Neuronal stem cell (in vitro differentiated cells): ENCODE data around the gene CEND1.

Experiments used
- DNase-seq: peaks from one replicate; pipeline ENCODE4 v3.0.0-alpha.2; 2013; ENCODE audit warnings: low spot score
- H2AFZ ChIP-seq: one replicate; pipeline ENCODE4 v1.6.1; 2013; ENCODE audit warnings: mild to moderate bottlenecking, low read length, inconsistent platforms
- H2AK5ac ChIP-seq: 2 replicates; pipeline ENCODE4 v1.6.1; 2013; ENCODE audit warnings: low read depth, mild to moderate bottlenecking, inconsistent platforms, low read length, moderate library complexity, mixed read lengths
- H2BK120ac ChIP-seq: 2 replicates; pipeline ENCODE4 v1.6.1; 2013; ENCODE audit warnings: low read depth, mild to moderate bottlenecking, inconsistent platforms, low read length, moderate library complexity, mixed read lengths
- H2BK12ac ChIP-seq: one replicate; pipeline ENCODE4 v1.6.1; 2013; ENCODE audit warnings: low read length, inconsistent platforms
- H2BK15ac ChIP-seq: 2 replicates; pipeline ENCODE4 v1.6.1; 2013; ENCODE audit warnings: mild to moderate bottlenecking, low read length, inconsistent platforms, mixed read lengths
- H2BK5ac ChIP-seq: one replicate; pipeline ENCODE4 v1.6.1; 2013; ENCODE audit warnings: inconsistent platforms, mild to moderate bottlenecking, low read length, moderate library complexity
- H3K14ac ChIP-seq: one replicate; pipeline ENCODE4 v1.6.1; 2013; ENCODE audit warnings: low read length, inconsistent platforms
- H3K18ac ChIP-seq: 2 replicates; pipeline ENCODE4 v1.6.1; 2013; ENCODE audit warnings: low read length, inconsistent platforms
- H3K23ac ChIP-seq: 2 replicates; pipeline ENCODE4 v1.6.1; 2013; ENCODE audit warnings: low read depth, mild to moderate bottlenecking, mixed read lengths, low read length, inconsistent platforms; ENCODE audit not compliant: poor library complexity
- H3K27ac ChIP-seq: replicated peaks from 3 replicates; pipeline ENCODE4 v1.5.1; 2013; ENCODE audit warnings: low read length, inconsistent platforms
- H3K27me3 ChIP-seq, 3 experiments: 2 replicates each; pipeline ENCODE4 v1.6.1; 2013; ENCODE audit warnings: low read length in 3 of 3, mild to moderate bottlenecking in 2 of 3, inconsistent platforms in 1 of 3, low read depth in 1 of 3, mixed read lengths in 1 of 3, moderate library complexity in 1 of 3; ENCODE audit not compliant: control insufficient read depth in 3 of 3, insufficient read depth in 3 of 3
- H3K36me3 ChIP-seq, 2 donors: replicated peaks in 1 of 2; 2 replicates each; pipeline ENCODE4 v1.6.1; 2013; ENCODE audit warnings: low read length in 2 of 2; ENCODE audit not compliant: control insufficient read depth in 2 of 2, insufficient read depth in 2 of 2
- H3K4ac ChIP-seq: 2 replicates; pipeline ENCODE4 v1.6.1; 2013; ENCODE audit warnings: inconsistent platforms, mild to moderate bottlenecking, low read length, moderate library complexity
- H3K4me1 ChIP-seq, 2 donors: 1 replicate in 1 of 2; 2 replicates in 1 of 2; pipeline ENCODE4 v1.6.1; 2013; ENCODE audit warnings: low read length in 2 of 2, low read depth in 1 of 2; ENCODE audit not compliant: control insufficient read depth in 2 of 2, insufficient read depth in 1 of 2
- H3K4me2 ChIP-seq: one replicate; pipeline ENCODE4 v1.6.1; 2013; ENCODE audit warnings: mild to moderate bottlenecking, low read length, inconsistent platforms; ENCODE audit not compliant: insufficient read depth, poor library complexity, severe bottlenecking
- H3K4me3 ChIP-seq, 2 donors: 2 replicates each; pipeline ENCODE4 v1.5.1; 2013; ENCODE audit warnings: low read length in 2 of 2, mild to moderate bottlenecking in 2 of 2, inconsistent platforms in 1 of 2, moderate library complexity in 1 of 2
- H3K79me1 ChIP-seq: one replicate; pipeline ENCODE4 v1.6.1; 2013; ENCODE audit warnings: low read depth, mild to moderate bottlenecking, inconsistent platforms, low read length, moderate library complexity
- H3K9ac ChIP-seq: one replicate; pipeline ENCODE4 v1.6.1; 2013; ENCODE audit warnings: mild to moderate bottlenecking, low read depth, low read length, inconsistent platforms; ENCODE audit not compliant: poor library complexity
- H3K9me3 ChIP-seq, 2 donors: replicated peaks in 1 of 2; 2 replicates each; pipeline versions ENCODE3 to v1.6.1; 2013; ENCODE audit warnings: low read length in 2 of 2, mild to moderate bottlenecking in 2 of 2, inconsistent platforms in 1 of 2, low read depth in 1 of 2, mixed read lengths in 1 of 2, moderate library complexity in 1 of 2; ENCODE audit not compliant: control insufficient read depth in 2 of 2, insufficient read depth in 1 of 2
- H4K8ac ChIP-seq: one replicate; pipeline ENCODE4 v1.6.1; 2013; ENCODE audit warnings: low read depth, mild to moderate bottlenecking, inconsistent platforms, low read length, moderate library complexity
- H4K91ac ChIP-seq: one replicate; pipeline ENCODE4 v1.6.1; 2013; ENCODE audit warnings: low read length, low read depth, mild to moderate bottlenecking, inconsistent platforms; ENCODE audit not compliant: poor library complexity
- WGBS, 2 donors: extraction: QIAGEN DNeasy Blood & Tissue Kit; methylation state at CpG; one replicate each; pipeline ENCODE4 v1.1.7; 2013; ENCODE audit warnings: missing lambda C conversion rate in 2 of 2, mixed read lengths in 1 of 2; ENCODE audit not compliant: insufficient read length in 2 of 2, insufficient replicate concordance in 1 of 2; ENCODE audit errors: extremely low coverage in 2 of 2; 5-methylcytosine and 5-hydroxymethylcytosine counted together

Gene CEND1

DNA sequence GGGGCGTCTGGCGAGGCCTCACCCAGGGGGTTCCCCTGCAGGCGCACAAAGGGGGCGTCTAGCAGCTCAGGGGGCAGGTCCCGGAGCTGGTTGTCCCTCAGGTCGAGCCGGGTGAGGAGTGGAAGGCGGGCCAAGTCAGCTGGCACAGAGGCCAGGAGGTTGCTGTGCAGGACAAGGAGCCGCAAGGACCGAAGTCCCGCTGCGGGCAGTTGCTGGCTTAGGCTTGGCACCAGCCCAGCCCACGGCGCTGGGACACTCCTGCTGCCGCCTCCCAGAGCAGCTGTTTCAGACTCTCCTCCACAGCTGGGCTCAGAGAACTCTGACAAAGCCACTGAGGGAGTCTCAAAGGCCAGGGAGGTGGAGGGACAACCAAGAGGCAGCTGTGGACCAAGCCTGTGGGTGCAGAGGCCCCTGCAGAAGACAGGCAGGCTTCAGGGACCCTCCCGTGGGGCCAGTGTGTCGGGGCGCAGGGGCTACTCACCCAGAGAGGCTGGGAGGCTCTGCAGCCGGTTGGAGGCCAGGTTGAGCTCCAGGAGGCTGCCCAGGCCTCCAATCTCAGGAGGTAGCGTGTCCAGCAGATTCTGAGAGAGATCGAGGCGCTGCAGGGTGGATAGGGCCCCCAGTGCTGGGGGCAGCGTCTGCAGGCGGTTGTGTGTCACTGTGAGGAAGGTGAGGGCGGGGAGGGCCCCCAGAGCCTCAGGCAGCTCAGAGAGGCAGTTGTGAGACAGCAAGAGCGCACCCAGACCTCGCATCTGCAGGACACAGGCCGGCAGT is 13.0 kb upstream of the CEND1 start:
- H2AFZ ChIP-seq = no peak overlapping the region
- DNase-seq = no peak
- no peaks in the 10 kb centered on the region for H3K27me3 ChIP-seq
- H3K4me1 ChIP-seq = peaks cover 12 to 17% of the 10 kb centered on the region in 2 donors
- H3K4me3 ChIP-seq = peak overlapping the region; percentile 35 to 58
- H2BK120ac ChIP-seq = no peak overlapping the region
- peaks cover 23 to 50% of the 10 kb centered on the region in 2 donors for H3K36me3 ChIP-seq
- H3K9ac ChIP-seq = peak overlapping the region; percentile 88
- H3K27ac ChIP-seq = no peak overlapping the region
- no peak overlapping the region for H3K4ac ChIP-seq
- H3K23ac ChIP-seq = peak overlapping the region; percentile 65
- no peak overlapping the region for H4K8ac ChIP-seq
- H2AK5ac ChIP-seq = peak overlapping the region; percentile 63
- no peak overlapping the region for H2BK12ac ChIP-seq
- peak overlapping the region; percentile 21 for H3K14ac ChIP-seq
- no peaks in the 10 kb centered on the region for H3K9me3 ChIP-seq
- H3K79me1 ChIP-seq = peaks cover 18% of the 10 kb centered on the region
- H3K4me2 ChIP-seq = no peak overlapping the region
- WGBS, 2 donors = no CpG with 5 or more reads among the region's 28 CpGs
- peak overlapping the region; percentile 98 for H2BK5ac ChIP-seq
- no peak overlapping the region for H4K91ac ChIP-seq
- peak overlapping the region; percentile 57 for H3K18ac ChIP-seq
- H2BK15ac ChIP-seq = peak overlapping the region; percentile 67

DNA sequence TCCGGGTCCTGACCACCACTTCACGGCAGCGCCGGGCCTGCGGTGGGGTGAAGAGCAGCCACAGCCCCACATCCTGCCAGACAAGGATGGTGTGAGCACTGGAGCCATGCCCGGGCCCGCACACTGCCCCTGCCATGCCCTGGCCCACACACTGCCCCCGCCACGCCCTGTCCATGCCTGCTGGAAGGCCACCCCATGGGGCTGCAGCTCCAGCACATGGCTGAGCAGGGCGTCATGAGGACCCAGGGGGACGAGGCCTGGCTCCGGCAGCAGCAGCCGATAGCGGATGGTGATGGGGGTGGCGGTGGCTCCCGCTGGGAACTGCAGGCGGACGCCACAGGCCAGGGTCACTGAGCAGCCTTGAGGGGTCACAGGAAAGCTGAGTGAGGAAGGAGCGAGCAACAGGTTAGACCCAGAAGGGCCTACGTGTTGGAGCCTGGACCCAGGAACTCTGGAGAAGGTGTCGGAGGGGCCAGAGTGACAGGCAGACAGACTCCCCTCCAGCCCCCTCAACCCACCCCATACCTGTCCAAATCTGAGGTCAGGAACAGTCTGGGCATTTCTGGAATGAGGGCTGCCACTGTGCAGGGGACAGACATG is 12.2 kb upstream of the CEND1 start:
- H2BK120ac ChIP-seq = no peak overlapping the region
- no peak overlapping the region for H2AK5ac ChIP-seq
- H3K4me3 ChIP-seq = no peak overlapping the region
- no peak for DNase-seq
- H3K9me3 ChIP-seq = no peaks in the 10 kb centered on the region
- H2BK5ac ChIP-seq = peak overlapping the region; percentile 98
- peak overlapping the region; percentile 56 for H3K14ac ChIP-seq
- H4K8ac ChIP-seq = peak overlapping the region; percentile 17
- H3K79me1 ChIP-seq = peaks cover 18% of the 10 kb centered on the region
- H3K23ac ChIP-seq = no peak overlapping the region
- no peak overlapping the region for H3K18ac ChIP-seq
- H2AFZ ChIP-seq = no peak overlapping the region
- H4K91ac ChIP-seq = no peak overlapping the region
- no peak overlapping the region for H3K4me2 ChIP-seq
- peaks cover 23 to 50% of the 10 kb centered on the region in 2 donors for H3K36me3 ChIP-seq
- no peaks in the 10 kb centered on the region for H3K27me3 ChIP-seq
- no peak overlapping the region for H2BK12ac ChIP-seq
- H2BK15ac ChIP-seq = no peak overlapping the region
- WGBS, 2 donors = no CpG with 5 or more reads among the region's 21 CpGs
- no peak overlapping the region for H3K27ac ChIP-seq
- H3K4me1 ChIP-seq = peaks cover 12 to 17% of the 10 kb centered on the region in 2 donors
- no peak overlapping the region for H3K9ac ChIP-seq
- no peak overlapping the region for H3K4ac ChIP-seq

DNA sequence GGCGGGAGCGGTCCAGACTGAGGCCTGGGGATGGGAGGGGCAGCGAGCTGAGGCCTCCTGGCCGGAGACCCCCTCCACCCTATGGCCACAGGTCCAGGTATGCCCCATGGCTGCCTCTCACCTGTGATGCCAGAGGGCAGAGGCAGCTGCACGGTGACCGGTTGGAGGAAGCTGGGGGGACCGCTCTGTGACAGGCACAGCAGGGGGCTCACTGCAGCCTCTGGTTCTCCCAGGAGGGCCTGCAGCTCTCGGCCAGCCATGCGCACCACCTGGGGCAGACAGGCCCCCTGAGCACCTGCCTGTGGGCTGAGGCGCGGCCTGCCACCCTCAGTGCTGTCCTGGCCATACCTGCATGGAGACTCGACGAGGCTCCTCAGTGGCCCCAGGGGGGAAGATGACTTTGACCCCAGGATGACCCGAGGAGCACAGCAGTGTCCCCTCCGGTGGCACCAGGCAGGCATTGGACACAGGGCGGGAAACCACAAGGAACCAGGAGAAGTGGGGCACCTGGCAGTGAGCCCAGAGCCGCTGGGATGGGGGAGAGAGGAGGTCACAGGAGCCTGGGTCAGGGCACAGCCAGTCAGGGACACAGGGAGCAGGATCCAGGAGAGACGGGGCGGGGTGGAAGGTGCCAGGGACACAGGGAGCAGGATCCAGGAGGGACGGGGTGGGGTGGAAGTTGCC is 11.3 kb upstream of the CEND1 start:
- H3K23ac ChIP-seq = no peak overlapping the region
- no peak overlapping the region for H2BK5ac ChIP-seq
- no CpG with 5 or more reads among the region's 20 CpGs for WGBS, 2 donors

DNA sequence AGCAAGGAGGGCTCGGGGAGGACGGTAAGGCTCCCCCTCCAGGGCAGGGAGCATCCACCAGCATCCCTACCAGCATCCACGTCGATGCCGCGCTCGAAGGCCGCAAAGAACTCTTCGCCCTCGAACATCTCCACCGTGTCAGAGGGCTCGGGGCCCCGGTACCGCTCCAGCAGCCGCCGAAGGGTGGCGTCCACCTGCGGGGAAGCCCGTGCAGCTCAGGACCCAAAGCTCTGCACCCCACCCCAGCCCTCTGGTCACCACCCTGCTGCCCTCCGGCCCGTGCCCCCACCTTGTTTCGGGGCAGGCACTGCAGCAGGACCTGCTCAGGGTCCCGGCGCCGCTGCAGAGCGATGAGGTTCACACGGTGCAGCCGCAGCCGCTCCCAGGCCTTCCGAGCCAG is 10.6 kb upstream of the CEND1 start:
- peak overlapping the region; percentile 70 for H3K9ac ChIP-seq
- DNase-seq = no peak
- H3K4ac ChIP-seq = no peak overlapping the region
- WGBS, 2 donors = no CpG with 5 or more reads among the region's 30 CpGs
- no peak overlapping the region for H2AFZ ChIP-seq
- no peak overlapping the region for H3K4me3 ChIP-seq
- H3K4me1 ChIP-seq = peaks cover 21 to 31% of the 10 kb centered on the region in 2 donors
- H3K79me1 ChIP-seq = peaks cover 24% of the 10 kb centered on the region
- no peak overlapping the region for H3K4me2 ChIP-seq
- no peaks in the 10 kb centered on the region for H3K9me3 ChIP-seq
- H2BK5ac ChIP-seq = no peak overlapping the region
- H3K23ac ChIP-seq = no peak overlapping the region
- H2AK5ac ChIP-seq = no peak overlapping the region
- H3K27ac ChIP-seq = no peak overlapping the region
- H4K8ac ChIP-seq = no peak overlapping the region
- no peak overlapping the region for H2BK15ac ChIP-seq
- H3K27me3 ChIP-seq = no peaks in the 10 kb centered on the region
- H3K18ac ChIP-seq = no peak overlapping the region
- H2BK12ac ChIP-seq = no peak overlapping the region
- H2BK120ac ChIP-seq = no peak overlapping the region
- H4K91ac ChIP-seq = no peak overlapping the region
- peaks cover 23 to 50% of the 10 kb centered on the region in 2 donors for H3K36me3 ChIP-seq
- no peak overlapping the region for H3K14ac ChIP-seq

More for the DNA sequence above, 11.3 kb upstream of the CEND1 start:
- no peak overlapping the region for H2BK12ac ChIP-seq
- H4K91ac ChIP-seq = no peak overlapping the region
- no peak overlapping the region for H3K4me2 ChIP-seq
- no peak overlapping the region for H2BK15ac ChIP-seq
- H3K14ac ChIP-seq = no peak overlapping the region
- H2AFZ ChIP-seq = no peak overlapping the region
- H3K9me3 ChIP-seq = no peaks in the 10 kb centered on the region
- no peaks in the 10 kb centered on the region for H3K27me3 ChIP-seq
- H3K9ac ChIP-seq = no peak overlapping the region
- no peak overlapping the region for H4K8ac ChIP-seq
- peaks cover 20 to 25% of the 10 kb centered on the region in 2 donors for H3K4me1 ChIP-seq
- peaks cover 22% of the 10 kb centered on the region for H3K79me1 ChIP-seq
- H3K4ac ChIP-seq = no peak overlapping the region
- H2AK5ac ChIP-seq = no peak overlapping the region
- no peak overlapping the region for H3K27ac ChIP-seq
- H3K36me3 ChIP-seq = peaks cover 23 to 50% of the 10 kb centered on the region in 2 donors
- H2BK120ac ChIP-seq = no peak overlapping the region
- H3K4me3 ChIP-seq = no peak overlapping the region
- no peak overlapping the region for H3K18ac ChIP-seq
- DNase-seq = no peak
